ENCODE measurements around the gene OTUB1. TPM values are rescaled to one million over a fixed set of nuclear protein-coding genes. Genes with fewer than 3 reads are reported as not detected.
A peak's percentile ranks its signal among the peaks of the same experiment; 100 is the strongest.

The OTUB1 gene
- total and polyA plus RNA-seq, 2 of the 4 experiments (the other 2 are of a cell fraction), result 69.0 to 168 TPM

DNA sequence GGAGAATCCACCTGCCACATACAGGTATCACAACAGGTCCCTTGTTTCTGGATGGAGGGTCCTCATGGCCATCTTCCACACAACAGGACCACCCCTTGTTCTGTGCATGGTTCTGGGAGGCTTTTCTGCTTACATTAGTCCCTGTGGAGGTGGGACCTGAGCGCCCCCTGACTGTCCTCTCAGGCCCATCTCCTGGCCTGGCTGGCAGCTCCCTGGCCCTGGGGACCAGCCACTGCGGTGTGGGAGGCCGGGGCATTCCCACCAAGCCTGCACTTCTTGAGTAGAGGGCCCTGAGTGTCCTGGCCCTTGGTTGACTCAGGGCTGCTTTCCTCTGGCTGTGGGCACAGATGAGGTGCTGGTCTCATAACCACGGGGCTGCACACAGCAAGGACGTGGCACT is 6.8 kb upstream of the OTUB1 start (continued):
- no peak for TF ChIP-seq FOS (IDR thresholded peaks at IDR 0.05; ENCODE audit: low read depth, low read length)
- no peak for TF ChIP-seq POLR2A (IDR thresholded peaks at IDR 0.05; ENCODE audit: low read depth, low read length)
- no peak for TF ChIP-seq MXI1 (IDR thresholded peaks at IDR 0.05; ENCODE audit: borderline replicate concordance, low read depth, low read length)
- TF ChIP-seq CHD1 (IDR thresholded peaks at IDR 0.05; ENCODE audit: low read depth, low read length), result no peak
- no peak for TF ChIP-seq RCOR1 (IDR thresholded peaks at IDR 0.05; ENCODE audit: insufficient replicate concordance, low read length)
- no peak for TF ChIP-seq BHLHE40 (IDR thresholded peaks at IDR 0.05; ENCODE audit: low read depth, low read length)

DNA sequence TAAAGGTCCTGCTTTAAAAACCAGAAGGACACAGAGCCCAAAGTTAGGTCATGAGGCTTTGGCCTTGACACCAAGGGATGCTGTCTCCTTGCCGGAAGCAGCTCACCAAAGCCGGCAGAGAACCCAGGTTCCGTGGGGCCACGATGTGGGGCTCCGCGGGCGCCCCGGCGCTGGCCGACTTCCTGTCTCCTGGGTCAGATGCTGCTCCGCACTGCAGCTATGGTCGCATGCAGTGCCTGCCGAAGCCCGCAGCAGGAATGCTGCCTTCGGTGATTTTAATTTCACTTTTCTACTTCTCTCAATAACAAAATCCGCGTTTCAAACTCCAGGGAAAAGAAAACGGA is 454 bp upstream of the OTUB1 start:
- H3K4me1 ChIP-seq (ENCODE audit: control insufficient read depth, insufficient read depth, low read length), result peaks cover 8% of the 10 kb centered on the region
- H3K4me3 ChIP-seq (ENCODE audit: insufficient read depth, low read depth, low read length), result peak overlapping the region; percentile 68
- ATAC-seq (ENCODE audit: low read depth) (peak; percentile 50), DNase-seq (no peak)
- peak overlapping the region; percentile 96 for H2AFZ ChIP-seq (replicated peaks; ENCODE audit: low read length, poor library complexity)
- peak overlapping the region; percentile 70 for H4K5ac ChIP-seq (ENCODE audit: low read depth, low read length)
- H3K9ac ChIP-seq (ENCODE audit: low read depth, low read length), result peak overlapping the region; percentile 69
- H3K14ac ChIP-seq (replicated peaks; ENCODE audit: low read depth, low read length), result peak overlapping the region; percentile 65; the same call in 1 of the 2 replicates
- CTCF ChIA-PET, result no interaction called here
- H3K4me2 ChIP-seq (ENCODE audit: low read depth, low read length), result peak overlapping the region; percentile 85
- TF ChIP-seq CEBPB (IDR thresholded peaks at IDR 0.05; ENCODE audit: low read depth, low read length) (no peak), RCOR1 (IDR thresholded peaks at IDR 0.05; ENCODE audit: insufficient replicate concordance, low read length) (peak; percentile 43)
- no CpG with 5 or more reads among the region's 18 CpGs for WGBS, 2 experiments (ENCODE audit: extremely low coverage in 2 of 2, insufficient read length in 1 of 2)
- H3K56ac ChIP-seq (ENCODE audit: extremely low read depth, insufficient read depth, low read length), result 0 out of 2 replicates have a peak overlapping the region, but pooled peaks have one; percentile 39
- H2AK5ac ChIP-seq (ENCODE audit: low read depth, low read length), result peak overlapping the region; percentile 80
- H2BK15ac ChIP-seq (ENCODE audit: low read depth, low read length), result no peak overlapping the region
- no peak overlapping the region for H2BK20ac ChIP-seq (ENCODE audit: low read depth, low read length)
- peak overlapping the region; percentile 23 for H2BK5ac ChIP-seq (ENCODE audit: low read depth, low read length, poor library complexity, severe bottlenecking)
- H4K8ac ChIP-seq (ENCODE audit: low read depth in 2 of 2, low read length in 2 of 2), result peak overlapping the region; percentile 88 to 89
- H4K20me1 ChIP-seq (ENCODE audit: insufficient read depth, low read length), result peaks cover 15% of the 10 kb centered on the region
- peak overlapping the region; percentile 66 for H3K23ac ChIP-seq (ENCODE audit: low read depth, low read length)
- H4K91ac ChIP-seq (ENCODE audit: insufficient read depth, low read depth, low read length), result peak overlapping the region; percentile 62; the same call in 1 of the 2 replicates
- H3K27me3 ChIP-seq (ENCODE audit: control insufficient read depth, insufficient read depth, low read length), result no peaks in the 10 kb centered on the region
- no TSS peak for BruUV-seq (replicated peaks)
- no peaks in the 10 kb centered on the region for H3K9me3 ChIP-seq (ENCODE audit: control insufficient read depth, insufficient read depth, low read length)
- peak overlapping the region; percentile 32 for H3K27ac ChIP-seq (ENCODE audit: insufficient read depth, low read length)
- H3K4ac ChIP-seq (ENCODE audit: low read depth, low read length), result peak overlapping the region; percentile 69
- dilution Hi-C loops (cut with HindIII; ENCODE audit: low sequenced_read_pairs, unreplicated experiment) (no loop called here), in situ Hi-C loops (cut with MboI; ENCODE audit: low sequenced_read_pairs) (no loop called here), intact Hi-C loops (cut with micrococcal nuclease) (no loop called here)
- peak overlapping the region; percentile 99 for H2AK9ac ChIP-seq (replicated peaks; ENCODE audit: low read depth, low read length, poor library complexity)
- peaks cover 17% of the 10 kb centered on the region for H3K36me3 ChIP-seq (ENCODE audit: control insufficient read depth, insufficient read depth, low read length)
- H3K79me1 ChIP-seq (ENCODE audit: low read depth in 1 of 2, low read length in 2 of 2), result peaks cover 31 to 60% of the 10 kb centered on the region in 2 experiments
- no peak overlapping the region for H3K18ac ChIP-seq (ENCODE audit: low read depth, low read length)
- peaks cover 14% of the 10 kb centered on the region for H3K9me1 ChIP-seq (ENCODE audit: insufficient read depth, low read length)
- POLR2A ChIA-PET (ENCODE audit: unreplicated experiment), result no interaction called here
- no peak overlapping the region; the same call in 1 of the 2 replicates for H2BK120ac ChIP-seq (ENCODE audit: low read depth, low read length)
